WERI-Rb-1 (cell line): ENCODE results near the gene GAPVD1.

Experiments used
- DNase-seq: peaks from one replicate; pipeline ENCODE4 v3.0.0-alpha.2; 2020
- H3K27ac ChIP-seq: fragments of 250-450 bp; sonication (Bioruptor Pico); 2 replicates; pipeline ENCODE4 v1.5.1; 2020; ENCODE audit warnings: mild to moderate bottlenecking, moderate library complexity
- H3K27me3 ChIP-seq: fragments of 250-450 bp; sonication (Bioruptor Pico); 2 replicates; pipeline ENCODE4 v1.5.1; 2021; ENCODE audit warnings: mild to moderate bottlenecking, low read depth, moderate library complexity; ENCODE audit not compliant: insufficient read depth, severe bottlenecking
- H3K36me3 ChIP-seq: fragments of 250-450 bp; sonication (Bioruptor Pico); 2 replicates; pipeline ENCODE4 v1.5.1; 2020; ENCODE audit warnings: mild to moderate bottlenecking, moderate library complexity
- H3K4me3 ChIP-seq: 2 replicates; pipeline ENCODE4 v1.5.1; 2011; ENCODE audit warnings: low read depth, mild to moderate bottlenecking, control low read depth, low read length
- H3K9me3 ChIP-seq: fragments of 250-450 bp; sonication (Bioruptor Pico); 2 replicates; pipeline ENCODE4 v1.5.1; 2021; ENCODE audit warnings: mild to moderate bottlenecking, moderate library complexity; ENCODE audit not compliant: severe bottlenecking
- CTCF ChIP-seq: IDR thresholded peaks from 2 replicates; pipeline ENCODE4 v1.5.1; 2011; ENCODE audit warnings: low read depth, mild to moderate bottlenecking, control low read depth, inconsistent platforms, low read length

The GAPVD1 gene

GRCh38 chr9:125346080-125346732 is 84.6 kb downstream of the GAPVD1 start:
- no peak for TF ChIP-seq CTCF
- H3K27ac ChIP-seq: no peak overlapping the region
- peaks cover 64% of the 10 kb centered on the region for H3K36me3 ChIP-seq
- DNase-seq: no peak
- H3K4me3 ChIP-seq: no peak overlapping the region
- no peaks in the 10 kb centered on the region for H3K9me3 ChIP-seq
- H3K27me3 ChIP-seq: no peaks in the 10 kb centered on the region

GRCh38 chr9:125355601-125356000 is 94.0 kb downstream of the GAPVD1 start:
- Histone ChIP-seq H3K9me3 (no peaks in the 10 kb centered on the region), H3K27me3 (no peaks in the 10 kb centered on the region), H3K27ac (no peak overlapping the region), H3K36me3 (peaks cover 75% of the 10 kb centered on the region), H3K4me3 (no peak overlapping the region)
- TF ChIP-seq CTCF: no peak
- DNase-seq: no peak

GRCh38 chr9:125356032-125356431 is 94.4 kb downstream of the GAPVD1 start:
- no peak overlapping the region for H3K4me3 ChIP-seq
- DNase-seq: no peak
- no peak overlapping the region for H3K27ac ChIP-seq
- no peak for TF ChIP-seq CTCF
- peaks cover 75% of the 10 kb centered on the region for H3K36me3 ChIP-seq
- H3K27me3 ChIP-seq: no peaks in the 10 kb centered on the region
- H3K9me3 ChIP-seq: no peaks in the 10 kb centered on the region

- TF ChIP-seq CTCF: no peak
- H3K36me3 ChIP-seq: peaks cover 72% of the 10 kb centered on the region
- no peaks in the 10 kb centered on the region for H3K27me3 ChIP-seq
- no peaks in the 10 kb centered on the region for H3K9me3 ChIP-seq
- no peak overlapping the region for H3K4me3 ChIP-seq
- peak; percentile 60 for DNase-seq
- H3K27ac ChIP-seq: no peak overlapping the region
Observed at GRCh38 chr9:125359011-125359410, 97.4 kb downstream of the GAPVD1 start.

- peaks cover 64% of the 10 kb centered on the region for H3K36me3 ChIP-seq
- H3K4me3 ChIP-seq: no peak overlapping the region
- H3K27me3 ChIP-seq: no peaks in the 10 kb centered on the region
- H3K27ac ChIP-seq: no peak overlapping the region
- no peaks in the 10 kb centered on the region for H3K9me3 ChIP-seq
- no peak for TF ChIP-seq CTCF
- no peak for DNase-seq
Observed at GRCh38 chr9:125360601-125361000, 99.0 kb downstream of the GAPVD1 start.

GRCh38 chr9:125361837-125362531 is 100.4 kb downstream of the GAPVD1 start:
- H3K4me3 ChIP-seq: no peak overlapping the region
- no peaks in the 10 kb centered on the region for H3K9me3 ChIP-seq
- TF ChIP-seq CTCF: peak; percentile 47
- no peaks in the 10 kb centered on the region for H3K27me3 ChIP-seq
- no peak overlapping the region for H3K27ac ChIP-seq
- H3K36me3 ChIP-seq: peaks cover 50% of the 10 kb centered on the region
- DNase-seq: no peak
